Endothelial cell (in vitro differentiated cells): Measurements from ENCODE around the gene ALPI. TPM values are rescaled to one million over a fixed set of nuclear protein-coding genes. Genes with fewer than 3 reads are reported as not detected.

ENCODE experiments used
- DNase-seq: peaks from one replicate; pipeline ENCODE4 v3.0.0; 2021; ENCODE audit warnings: low spot score
- H3K27ac Mint-ChIP-seq: one replicate; pipeline ENCODE4 v1.8.0; 2021; ENCODE audit warnings: mixed read lengths, inconsistent platforms; ENCODE audit not compliant: unreplicated experiment
- H3K27me3 Mint-ChIP-seq: one replicate; pipeline ENCODE4 v1.8.0; 2021; ENCODE audit warnings: mild to moderate bottlenecking, moderate library complexity, mixed read lengths, inconsistent platforms; ENCODE audit not compliant: unreplicated experiment
- H3K36me3 Mint-ChIP-seq: one replicate; pipeline ENCODE4 v1.8.0; 2021; ENCODE audit warnings: mild to moderate bottlenecking, low read depth, mixed read lengths, inconsistent platforms; ENCODE audit not compliant: unreplicated experiment
- H3K4me1 Mint-ChIP-seq: one replicate; pipeline ENCODE4 v1.8.0; 2021; ENCODE audit warnings: mild to moderate bottlenecking, mixed read lengths, inconsistent platforms; ENCODE audit not compliant: unreplicated experiment
- H3K4me3 Mint-ChIP-seq: one replicate; pipeline ENCODE4 v1.8.0; 2021; ENCODE audit warnings: mild to moderate bottlenecking, mixed read lengths, inconsistent platforms; ENCODE audit not compliant: unreplicated experiment
- H3K9me3 Mint-ChIP-seq: one replicate; pipeline ENCODE4 v1.8.0; 2021; ENCODE audit warnings: mixed read lengths, inconsistent platforms; ENCODE audit not compliant: unreplicated experiment
- CTCF ChIP-seq: fragments of 200-600 bp; sonication (generic); IDR thresholded peaks from one replicate; pipeline ENCODE4 v1.5.0; 2021; ENCODE audit warnings: antibody characterized with exemption; ENCODE audit not compliant: unreplicated experiment
- total RNA-seq: library from RNA; stranded (reverse); fragmentation: NEBNext Ultra II Directional; extraction: Animal tissue kit (Norgen Biotek cat#: 25700); gene quantifications from one replicate; pipeline ENCODE4 v1.2.1, GENCODE V29; 2021; ENCODE audit not compliant: unreplicated experiment

The ALPI gene
- total RNA-seq, 1 donor from 2014 or later, result not detected

DNA sequence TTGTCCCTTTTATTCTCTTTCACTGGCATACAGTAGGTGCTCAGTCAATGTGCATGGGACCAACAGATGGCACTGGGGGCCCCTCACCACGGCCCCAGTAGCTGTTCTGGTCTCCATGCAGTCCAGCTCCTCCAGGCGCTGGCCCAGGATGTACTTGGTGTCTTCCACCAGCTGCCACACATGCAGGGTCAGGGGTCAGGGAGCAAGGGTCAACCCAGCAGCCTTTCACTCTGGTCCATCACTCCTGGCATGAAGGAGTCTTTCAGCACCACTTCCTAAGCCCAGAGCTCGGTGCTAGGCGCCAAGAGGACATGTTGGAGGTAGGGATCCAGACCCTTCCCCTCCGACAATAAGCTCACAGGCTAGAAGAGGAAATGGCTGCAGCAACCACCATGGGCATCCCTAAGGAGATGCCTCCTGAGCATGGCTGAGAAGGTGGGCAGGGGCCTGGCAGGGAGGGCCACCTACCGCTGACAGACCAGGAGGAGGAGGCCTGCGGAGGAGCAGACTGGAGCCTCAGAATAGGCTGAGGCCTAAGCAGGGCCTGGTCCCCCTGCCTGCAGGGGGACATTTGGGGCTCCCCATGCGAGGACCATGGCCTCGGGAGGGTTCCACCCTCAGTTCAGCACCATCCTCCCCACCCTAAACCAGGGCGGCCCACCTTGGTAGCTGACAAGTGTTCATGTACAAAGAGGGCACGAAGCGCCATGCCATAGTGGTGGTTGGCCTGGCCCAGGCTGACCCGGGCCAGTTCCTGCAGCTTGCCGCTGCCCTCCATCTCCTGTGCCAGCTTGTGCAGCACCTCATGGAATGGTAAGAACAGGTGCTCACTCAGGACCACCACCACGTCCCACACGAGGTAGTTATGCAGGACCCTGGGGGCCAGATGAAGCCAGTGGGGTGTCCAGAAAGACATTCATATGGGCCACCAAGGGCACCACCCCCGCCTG lies 39.2 kb upstream of the ALPI start:
- DNase-seq, result no peak
- peaks cover 14% of the 10 kb centered on the region for H3K27me3 Mint-ChIP-seq
- H3K36me3 Mint-ChIP-seq, result no peaks in the 10 kb centered on the region
- H3K4me3 Mint-ChIP-seq, result no peak overlapping the region
- H3K4me1 Mint-ChIP-seq, result peaks cover 16% of the 10 kb centered on the region
- TF ChIP-seq CTCF, result no peak
- no peaks in the 10 kb centered on the region for H3K9me3 Mint-ChIP-seq
- H3K27ac Mint-ChIP-seq, result no peak overlapping the region

- Mint-ChIP-seq H3K9me3 (no peaks in the 10 kb centered on the region), H3K27ac (no peak overlapping the region), H3K36me3 (peaks cover 3% of the 10 kb centered on the region), H3K4me1 (peaks cover 17% of the 10 kb centered on the region), H3K27me3 (peaks cover 16% of the 10 kb centered on the region), H3K4me3 (no peak overlapping the region)
- no peak for TF ChIP-seq CTCF
- no peak for DNase-seq
Measured at GRCh38 chr2:232417489-232417888, 38.5 kb upstream of the ALPI start.

GRCh38 chr2:232418056-232418455 lies 37.9 kb upstream of the ALPI start:
- TF ChIP-seq CTCF, result no peak
- peak overlapping the region; percentile 32 for H3K4me3 Mint-ChIP-seq
- H3K27me3 Mint-ChIP-seq, result peaks cover 18% of the 10 kb centered on the region
- no peaks in the 10 kb centered on the region for H3K9me3 Mint-ChIP-seq
- H3K4me1 Mint-ChIP-seq, result peaks cover 11% of the 10 kb centered on the region
- H3K27ac Mint-ChIP-seq, result no peak overlapping the region
- no peak for DNase-seq
- peaks cover 7% of the 10 kb centered on the region for H3K36me3 Mint-ChIP-seq

DNA sequence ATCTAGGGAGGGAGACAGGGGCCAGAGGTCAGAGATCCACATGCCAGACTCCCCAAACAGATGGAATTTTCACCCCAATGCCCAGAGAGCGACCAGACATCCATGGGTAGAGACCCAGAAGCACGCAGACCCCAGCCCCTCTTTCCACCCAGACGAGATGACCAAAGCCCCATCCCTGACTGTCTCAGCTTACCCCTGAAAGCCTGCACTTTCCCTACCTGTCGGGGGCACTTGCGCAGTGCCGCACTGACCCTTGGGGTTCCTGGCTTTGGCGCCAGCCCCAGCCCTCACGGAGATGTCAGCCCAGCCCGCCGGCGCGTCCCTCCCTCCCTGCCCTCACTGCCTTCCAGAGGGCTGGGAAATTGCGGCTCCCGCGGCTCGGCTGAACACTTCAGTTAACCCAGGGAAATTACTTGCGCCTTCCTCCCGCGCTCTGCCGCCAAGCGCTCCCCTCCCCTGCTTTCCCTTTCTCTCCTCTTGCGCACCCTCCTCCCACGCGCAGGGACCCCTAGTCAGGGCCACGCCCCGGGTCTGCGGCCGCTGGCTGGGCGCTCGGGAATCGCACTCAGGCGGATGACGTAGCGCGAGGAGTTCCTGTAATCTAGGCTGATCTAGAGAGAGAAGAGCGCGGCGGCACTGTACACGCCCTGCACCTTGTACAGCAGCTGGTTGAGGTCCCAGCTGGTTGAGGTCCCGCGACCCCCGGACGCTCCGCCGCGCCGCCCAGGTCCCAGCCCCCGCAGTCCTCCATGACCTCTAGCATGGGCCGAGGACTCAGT lies 37.3 kb upstream of the ALPI start:
- Mint-ChIP-seq H3K4me3 (peak overlapping the region; percentile 32), H3K27ac (no peak overlapping the region), H3K27me3 (peaks cover 19% of the 10 kb centered on the region), H3K9me3 (no peaks in the 10 kb centered on the region), H3K36me3 (peaks cover 7% of the 10 kb centered on the region), H3K4me1 (peaks cover 6% of the 10 kb centered on the region)
- no peak for DNase-seq
- TF ChIP-seq CTCF, result no peak
